ENCODE results near the gene AKAP9. TPM values are rescaled to one million over a fixed set of nuclear protein-coding genes. Genes with fewer than 3 reads are reported as not detected.
"Not testable (repeated sequence)": the region's sequence is repeated elsewhere in the genome, so short reads cannot be mapped to it uniquely, and the experiment has no call there.

Gene AKAP9
- polyA plus RNA-seq (ENCODE audit: insufficient read length in 10 of 10) = 10 to 100 TPM; 57.3 to 98.4 (median 78.6) TPM
- long read RNA-seq, donor 1, partial matches to known transcripts = 74 of 76 reads
- long read RNA-seq, donor 1, other reads (novel, unspliced or antisense) = 0 of 76 reads
- long read RNA-seq, donor 2, partial matches to known transcripts = 19 of 20 reads
- long read RNA-seq, donor 2, other reads (novel, unspliced or antisense) = 0 of 20 reads
- long read RNA-seq, donor 3 = 0 reads
- long read RNA-seq, donor 4, partial matches to known transcripts = 12 of 12 reads
- long read RNA-seq, donor 4, other reads (novel, unspliced or antisense) = 0 of 12 reads
- long read RNA-seq, donor 5, partial matches to known transcripts = 42 of 47 reads
- long read RNA-seq, donor 5, other reads (novel, unspliced or antisense) = 0 of 47 reads
- long read RNA-seq, donor 6, transcript AKAP9-205 (7 exons, 1,356 nt) = major isoform, 5 of 23 reads
- long read RNA-seq, donor 6, partial matches to known transcripts = 18 of 23 reads
- long read RNA-seq, donor 6, other reads (novel, unspliced or antisense) = 0 of 23 reads
- long read RNA-seq, donor 7, partial matches to known transcripts = 19 of 21 reads
- long read RNA-seq, donor 7, other reads (novel, unspliced or antisense) = 0 of 21 reads
- long read RNA-seq, donor 8, partial matches to known transcripts = 16 of 17 reads
- long read RNA-seq, donor 8, other reads (novel, unspliced or antisense) = 0 of 17 reads
- long read RNA-seq, donor 9 = 0 reads

DNA sequence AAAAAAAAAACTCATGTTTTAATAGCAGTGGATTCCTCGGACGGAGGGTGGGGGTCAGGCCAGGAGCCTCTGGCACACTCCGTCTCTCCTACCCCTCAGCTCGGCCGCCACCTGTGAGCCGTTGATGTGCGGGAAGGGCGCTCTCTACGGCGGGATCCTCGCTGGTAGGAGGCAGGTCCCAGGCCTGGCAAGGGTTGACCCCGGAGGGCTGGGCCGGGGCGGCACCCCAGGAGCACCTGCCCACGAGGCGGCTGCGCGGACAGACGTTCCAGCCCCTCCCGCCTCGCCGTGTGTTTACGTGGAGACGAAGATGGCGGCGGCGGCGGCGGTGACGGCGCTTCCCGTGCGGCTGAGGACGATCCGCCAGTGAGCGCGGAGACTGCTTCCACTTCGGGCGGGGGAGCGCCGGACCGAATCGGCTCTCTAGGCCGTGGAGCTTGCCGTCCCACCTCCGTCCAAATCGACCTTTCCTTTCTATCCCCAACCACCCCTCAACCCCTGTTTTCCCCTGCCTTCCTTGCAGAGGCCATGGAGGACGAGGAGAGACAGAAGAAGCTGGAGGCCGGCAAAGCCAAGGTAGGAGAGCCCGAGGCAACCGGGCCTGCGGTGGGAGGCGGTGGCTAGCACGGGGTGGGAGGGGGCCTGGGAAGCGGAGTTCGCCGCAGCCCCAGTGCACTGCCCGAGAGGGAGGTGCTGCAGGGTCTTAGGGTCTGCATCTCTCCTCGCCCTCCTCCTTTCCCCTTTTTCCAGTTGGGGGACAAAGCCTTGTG, at the start of gene AKAP9:
TSS of gene AKAP9 (plus strand) at position 291 of the 770 bp plus-strand sequence. CDS start at position 529, 238 bp downstream.
- peak; percentile 83 to 95 (median 85) for DNase-seq

DNA sequence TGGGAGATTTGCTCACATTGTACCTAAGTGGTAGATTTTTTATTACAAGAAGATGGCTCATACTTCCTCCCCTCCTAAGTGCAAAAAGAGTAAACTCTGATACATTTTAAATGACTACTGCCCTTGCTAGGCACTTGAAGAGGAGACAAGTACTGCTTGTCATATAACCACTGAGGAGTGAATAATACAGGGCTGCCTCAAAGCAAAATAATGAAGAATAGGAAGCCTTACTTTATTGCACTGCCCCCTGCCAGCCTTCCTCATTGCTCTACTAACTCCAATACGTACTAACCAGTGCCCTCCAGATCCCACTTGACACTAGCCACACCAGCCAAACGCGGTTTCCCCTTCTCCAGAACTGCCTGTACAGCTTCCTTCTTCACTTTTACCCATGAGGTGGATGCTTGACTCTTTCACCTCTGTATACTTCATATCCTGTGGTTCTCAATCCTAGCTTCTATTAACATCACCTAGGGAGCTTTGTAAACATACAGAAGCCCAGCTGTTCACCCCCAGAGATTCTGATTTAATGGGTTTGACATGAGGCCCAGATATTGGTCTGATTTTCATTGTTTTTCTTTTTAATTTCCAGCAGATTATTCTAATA, 48.5 kb upstream of the AKAP9 start:
- DNase-seq = no peak

DNA sequence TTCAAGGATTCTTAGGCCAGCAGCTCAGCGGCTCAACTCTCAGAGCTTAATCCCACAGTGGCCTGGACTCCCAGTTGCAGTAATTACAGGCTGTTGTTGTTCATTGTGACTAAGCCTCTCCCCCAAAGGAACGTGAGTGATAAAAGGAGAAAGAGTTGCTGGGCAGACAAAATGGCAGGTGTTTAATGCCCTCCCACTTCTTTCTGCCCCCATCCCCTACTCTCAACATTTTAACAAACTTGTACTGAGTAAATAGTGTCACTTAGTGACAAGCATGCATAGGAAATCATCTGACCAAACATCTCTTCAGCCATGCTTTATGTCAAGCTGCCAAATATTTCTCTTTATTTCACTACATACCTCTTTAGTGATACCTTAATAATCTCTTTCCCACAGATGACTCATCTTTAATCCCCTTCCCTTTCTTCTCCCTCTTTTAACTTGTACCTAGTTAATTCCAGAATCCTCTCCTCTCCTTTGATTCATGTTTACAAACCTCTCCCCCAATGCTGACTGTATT, 47.8 kb upstream of the AKAP9 start:
- no peak for DNase-seq

DNA sequence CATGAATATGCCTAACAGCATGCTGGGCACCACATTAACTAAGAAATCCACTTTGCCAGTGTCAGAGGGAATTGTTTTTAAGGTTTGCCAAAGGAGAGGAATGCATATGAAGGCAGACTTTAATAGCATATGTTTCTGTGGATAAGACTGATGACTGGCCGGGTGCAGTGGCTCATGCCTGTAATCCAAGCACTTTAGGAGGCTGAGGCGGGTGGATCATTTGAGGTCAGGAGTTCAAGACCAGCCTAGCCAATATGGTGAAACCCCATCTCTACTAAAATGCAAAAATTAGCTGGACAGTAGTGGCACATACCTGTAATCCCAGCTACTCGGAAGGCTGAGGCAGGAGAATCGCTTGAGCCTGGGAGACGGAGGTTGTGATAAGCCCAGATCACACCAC, 47.0 kb upstream of the AKAP9 start:
- DNase-seq = not testable (repeated sequence)

DNA sequence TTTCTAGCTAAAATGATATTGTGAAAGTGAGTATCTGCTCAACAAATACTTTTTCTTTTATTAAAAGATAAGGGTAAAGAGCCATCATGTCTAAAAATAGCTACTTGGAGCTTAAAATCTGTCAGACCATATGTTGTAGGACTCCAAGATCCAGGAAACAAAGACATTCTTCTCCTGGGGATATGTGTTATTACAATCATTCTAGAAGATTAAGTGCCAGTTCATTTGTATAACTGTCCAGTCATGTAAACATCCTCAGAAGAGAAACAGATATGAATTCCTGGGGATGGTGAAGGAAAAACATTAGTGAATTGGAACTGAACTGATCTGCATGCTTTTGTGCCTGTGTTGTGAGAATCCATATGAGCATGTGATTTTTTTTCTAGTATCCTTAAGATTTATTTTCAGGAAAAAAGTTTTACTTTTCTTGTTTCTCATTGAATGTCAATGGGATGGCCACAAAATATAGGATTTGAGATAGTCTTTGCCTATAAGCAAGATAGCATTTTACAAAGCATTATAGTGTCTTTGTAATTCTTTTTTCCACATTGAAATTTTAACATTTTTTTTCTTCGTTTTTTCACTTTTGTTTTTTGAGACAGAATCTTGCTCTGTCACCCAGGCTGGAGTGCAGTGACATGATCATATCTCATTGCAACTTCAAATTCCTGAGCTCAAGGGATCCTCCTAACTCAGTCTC, 45.7 kb upstream of the AKAP9 start:
- no peak for DNase-seq

DNA sequence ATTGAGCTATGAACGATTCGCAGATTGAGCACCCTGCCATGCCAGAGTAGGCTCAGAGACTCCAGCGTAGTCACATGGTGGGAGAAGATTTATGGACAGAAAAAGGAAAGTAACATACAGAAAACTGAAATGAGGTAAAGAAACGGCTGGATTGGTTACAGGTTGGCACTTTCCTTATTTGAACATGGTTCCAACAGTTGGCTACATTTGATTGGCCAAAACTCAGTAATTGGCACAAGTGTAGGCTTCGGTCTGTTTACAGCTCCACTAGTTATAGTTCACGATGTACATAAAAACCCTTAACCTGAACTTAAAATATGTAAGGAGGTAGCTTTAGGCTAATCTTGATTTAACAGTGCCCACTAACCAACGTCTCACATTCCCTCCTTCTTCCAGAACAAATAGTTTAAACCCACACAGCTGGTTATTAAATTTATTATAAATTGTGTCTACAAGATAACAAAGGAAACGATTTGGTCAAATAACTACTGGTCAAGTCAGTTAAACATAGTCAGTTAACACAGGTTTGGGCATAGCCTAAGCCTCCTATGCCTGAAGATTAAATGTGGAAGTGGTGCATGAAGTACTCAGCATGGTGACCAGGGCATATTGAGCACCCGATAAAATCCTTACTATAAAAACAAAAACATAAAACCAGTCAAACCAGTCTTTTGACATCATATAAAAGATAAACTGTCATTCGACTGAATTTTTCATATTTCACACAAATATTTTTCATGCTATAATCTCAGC, 42.2 kb upstream of the AKAP9 start:
- no peak for DNase-seq

DNA sequence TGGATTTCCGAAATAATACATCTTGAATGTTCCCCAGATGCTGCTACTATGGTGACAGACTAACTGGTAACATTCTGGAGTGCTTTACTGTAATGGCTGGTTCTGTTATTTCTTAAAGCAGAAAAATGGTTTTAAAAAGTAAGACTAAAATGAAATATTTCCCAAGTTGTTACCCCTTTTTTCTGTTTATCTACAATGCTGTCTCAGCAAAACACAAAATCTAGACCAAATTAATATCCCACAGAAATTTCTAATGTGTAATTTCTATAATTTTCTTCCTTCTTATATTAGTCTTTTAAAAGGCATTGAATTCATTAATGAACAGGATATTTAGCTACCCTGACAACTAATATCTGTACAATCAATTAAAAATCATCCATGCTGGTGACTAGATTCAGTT, 41.1 kb upstream of the AKAP9 start:
- DNase-seq = no peak

DNA sequence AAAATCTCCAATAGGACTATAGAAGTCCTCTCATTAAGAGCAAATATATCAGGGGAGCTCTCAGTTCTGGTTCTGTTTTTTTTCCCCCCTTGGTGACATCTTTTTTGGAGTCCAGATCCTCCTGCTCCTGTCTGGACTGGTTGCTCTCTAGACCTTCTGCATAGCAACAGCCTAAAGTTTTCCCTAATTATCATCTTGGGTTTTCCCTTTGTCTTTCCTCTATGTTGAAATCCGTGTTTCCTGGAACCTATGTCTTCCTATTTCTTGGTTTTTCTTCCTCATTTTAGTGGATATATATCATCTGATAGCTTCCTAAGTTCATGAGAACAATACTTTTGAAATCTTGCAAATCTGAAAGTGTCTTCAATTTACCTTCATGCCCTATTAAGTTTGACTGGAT, 30.5 kb upstream of the AKAP9 start:
- no peak for DNase-seq

DNA sequence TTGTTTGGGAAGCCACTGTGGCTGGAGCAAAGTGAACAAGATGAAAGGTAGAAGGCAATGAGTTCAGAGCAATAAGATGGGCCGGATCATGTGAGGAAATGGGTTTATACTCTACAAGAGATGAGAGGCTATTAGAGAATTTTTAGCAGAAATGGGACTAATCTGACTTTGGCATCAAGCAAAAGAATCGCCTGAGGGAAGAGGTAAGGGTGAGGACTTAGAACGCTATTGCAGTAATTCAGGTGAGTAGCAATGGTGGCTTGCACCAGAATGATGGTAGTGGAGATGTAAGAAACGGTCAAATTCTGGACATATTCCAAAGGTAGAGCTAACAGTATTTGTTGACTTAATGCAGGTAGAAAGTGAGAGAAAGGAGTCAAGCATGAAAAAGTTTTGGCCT, 29.5 kb upstream of the AKAP9 start:
- no peak for DNase-seq

DNA sequence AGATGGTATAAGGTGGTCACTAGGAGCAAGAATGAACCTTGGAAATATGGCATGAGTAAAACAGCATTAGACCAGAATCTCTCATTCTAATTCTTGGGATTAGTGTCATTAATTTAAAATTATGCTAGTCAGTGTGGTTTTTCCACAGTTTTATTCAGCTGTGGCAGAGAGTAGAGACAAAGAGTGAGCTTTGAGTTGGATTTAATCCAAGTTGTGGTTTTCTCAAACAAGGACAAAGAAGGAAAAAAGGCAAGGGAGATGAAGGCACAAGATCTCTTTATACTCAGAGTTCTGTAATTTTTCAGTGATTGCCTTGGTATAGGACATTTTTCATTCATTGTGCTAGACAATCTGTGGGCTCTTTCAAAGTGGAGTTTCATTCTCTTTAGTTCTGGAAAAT, 28.2 kb upstream of the AKAP9 start:
- no peak for DNase-seq

DNA sequence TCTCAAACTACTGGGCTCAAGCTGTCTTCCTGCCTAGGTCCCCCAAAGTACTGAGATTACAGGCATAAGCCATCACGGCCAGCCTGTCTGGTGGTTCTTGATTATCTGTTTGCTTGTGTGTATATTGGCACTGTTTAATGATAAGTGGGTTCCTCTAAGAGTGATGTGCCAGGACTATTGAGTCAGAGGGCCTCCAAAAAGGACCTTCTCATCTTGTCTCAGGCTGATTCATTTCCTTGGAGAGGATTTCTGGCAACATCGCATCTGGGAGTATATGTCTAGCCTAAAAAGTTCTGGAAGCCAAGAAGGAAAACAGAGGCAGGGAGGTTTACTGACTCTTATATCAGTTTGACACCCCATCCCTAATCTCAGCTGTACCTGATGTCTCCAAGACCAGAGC, 27.1 kb upstream of the AKAP9 start:
- DNase-seq = peak in 1 of 3 donors; percentile 29

DNA sequence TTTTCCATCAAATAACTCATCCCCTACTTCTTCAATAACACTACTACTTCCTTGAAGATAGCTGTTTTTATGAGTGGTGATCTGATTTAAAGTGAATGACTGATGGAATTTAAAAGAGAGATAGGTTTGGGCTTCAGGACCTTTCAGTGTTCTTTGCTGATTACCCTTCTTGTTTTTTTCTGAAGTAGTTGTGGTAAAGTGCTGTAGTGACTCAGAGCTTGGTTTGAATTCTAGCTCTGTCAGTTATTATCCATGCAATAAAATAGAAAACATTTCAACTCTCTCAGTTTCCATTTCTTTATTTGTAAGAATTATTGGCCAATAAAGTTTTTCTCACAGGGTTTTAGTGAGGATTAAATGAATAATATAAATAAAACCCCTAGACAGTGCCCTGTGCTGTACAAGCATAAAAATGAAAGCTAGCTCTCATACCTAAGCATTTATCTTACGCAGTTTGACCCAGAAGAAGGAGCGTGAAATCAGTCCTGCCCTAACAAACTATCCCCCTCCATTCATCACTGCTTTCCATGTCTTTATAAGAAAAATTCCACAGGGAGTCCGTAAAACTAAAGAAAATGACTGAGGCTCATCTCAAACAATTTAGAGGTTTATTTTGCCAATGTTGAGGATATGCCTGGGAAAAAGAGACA, 25.1 kb upstream of the AKAP9 start:
- DNase-seq = no peak

DNA sequence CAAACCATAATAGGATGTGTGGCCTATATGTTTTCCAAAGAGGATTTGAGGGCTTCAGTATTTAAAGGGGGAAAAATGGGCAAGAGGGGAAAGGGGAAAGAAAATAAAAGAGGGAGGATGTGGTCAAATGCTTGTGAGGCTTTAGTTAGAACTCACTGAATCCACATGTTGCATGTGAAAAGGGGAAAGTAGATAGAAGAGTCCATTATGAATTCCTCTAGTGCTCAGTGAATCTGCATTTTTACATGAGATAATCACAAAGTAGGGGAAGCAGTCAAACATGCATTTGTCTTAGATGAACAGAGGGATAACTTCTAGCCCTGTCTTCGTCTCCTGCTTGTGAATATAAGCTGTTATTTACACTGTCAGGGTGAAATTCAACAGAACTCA, 24.6 kb upstream of the AKAP9 start:
- no peak for DNase-seq

DNA sequence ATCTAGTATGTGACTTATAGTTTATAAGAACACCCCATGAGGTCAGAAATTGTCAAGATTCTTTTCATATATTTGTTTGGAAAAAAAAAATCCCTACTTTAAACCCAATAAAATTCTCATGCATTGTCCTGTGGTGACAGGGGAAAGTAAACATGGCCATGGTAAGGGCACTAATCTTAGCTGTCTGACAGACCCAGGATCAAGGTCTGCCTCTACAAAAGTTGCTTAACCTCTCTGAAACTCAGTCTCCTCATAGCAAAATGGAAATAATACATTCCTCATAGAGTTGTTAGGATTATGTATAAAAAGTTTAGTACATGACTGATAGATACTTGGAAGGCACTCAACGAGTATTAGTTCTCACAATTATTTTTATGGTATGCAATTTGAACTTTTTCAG, 22.3 kb upstream of the AKAP9 start:
- no peak for DNase-seq

DNA sequence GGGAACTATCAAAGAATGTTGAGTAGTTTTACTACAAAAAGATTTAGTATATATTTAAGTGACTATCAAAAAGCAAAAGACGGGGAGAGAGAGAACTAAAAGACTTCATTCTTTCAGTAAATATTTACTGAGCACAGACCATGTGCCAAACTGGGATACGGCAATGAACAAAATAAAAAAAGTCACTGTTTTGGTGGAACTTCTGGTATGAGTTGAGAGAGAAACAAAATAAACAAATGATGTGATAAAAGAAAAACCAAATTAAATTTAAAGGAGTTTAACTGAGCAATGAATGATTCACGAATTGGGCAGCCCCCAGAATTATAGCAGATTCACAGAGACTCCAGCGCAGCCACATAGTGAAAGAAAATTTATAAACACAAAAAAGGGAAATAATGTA, 17.8 kb upstream of the AKAP9 start:
- DNase-seq = no peak

DNA sequence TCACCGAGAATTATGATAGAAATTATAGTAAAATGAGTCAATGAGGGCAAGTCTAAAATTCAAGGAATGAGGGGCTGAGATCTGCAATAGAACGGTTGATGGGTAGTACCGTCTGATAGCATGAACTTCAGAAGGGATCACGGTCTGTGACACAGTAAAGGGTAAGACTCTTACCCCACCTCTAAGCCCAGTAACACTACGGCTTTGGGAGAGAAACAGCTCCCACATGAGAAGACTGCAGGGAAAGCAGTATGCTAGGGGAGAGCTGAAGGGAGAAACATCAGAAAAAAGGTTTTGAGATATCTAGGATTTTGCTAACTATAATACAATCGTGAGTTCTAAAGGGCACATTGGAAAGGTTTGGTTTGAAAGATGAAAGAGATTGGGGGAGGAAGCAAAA, 12.8 kb upstream of the AKAP9 start:
- no peak for DNase-seq

DNA sequence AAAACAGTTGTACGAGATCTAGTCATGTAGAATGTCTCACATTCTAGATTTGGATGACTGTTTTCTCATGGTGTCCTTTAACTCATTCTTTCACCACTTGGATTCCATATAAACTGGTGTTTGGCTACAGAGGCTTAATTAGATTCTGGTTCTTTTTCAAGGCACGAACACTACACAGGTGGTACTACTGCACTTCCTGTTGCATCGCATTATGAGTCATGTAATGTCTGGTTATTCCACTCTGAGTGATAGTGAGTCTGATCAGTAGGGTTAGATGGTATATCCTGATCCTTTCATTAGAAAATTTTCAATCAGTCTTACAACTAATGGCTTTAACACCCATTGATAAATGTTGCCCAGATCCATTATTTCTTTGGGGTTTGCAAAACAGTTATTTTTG, 11.2 kb upstream of the AKAP9 start:
- no peak for DNase-seq

DNA sequence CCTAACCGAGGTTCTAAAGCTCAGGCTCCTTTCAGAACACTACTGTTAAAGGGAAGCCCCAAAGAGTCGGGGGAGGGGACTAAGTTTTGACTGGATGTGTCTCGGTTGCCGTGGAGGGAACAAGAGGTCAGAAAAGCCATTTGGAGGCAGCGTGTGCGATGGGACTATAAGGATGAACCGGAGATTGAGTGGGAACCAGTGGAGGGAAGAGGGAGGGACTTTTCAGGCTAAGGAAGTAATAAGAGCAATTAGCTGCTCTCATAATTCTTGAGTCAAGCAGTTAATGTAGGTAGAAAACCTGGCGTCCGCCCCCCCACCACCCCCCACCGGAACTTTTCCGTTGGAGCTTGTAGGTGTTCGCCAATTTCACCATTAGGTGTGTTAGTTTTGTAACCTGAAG, 491 bp upstream of the AKAP9 start:
- DNase-seq = peak in 2 of 3 donors; percentile 50 to 74

DNA sequence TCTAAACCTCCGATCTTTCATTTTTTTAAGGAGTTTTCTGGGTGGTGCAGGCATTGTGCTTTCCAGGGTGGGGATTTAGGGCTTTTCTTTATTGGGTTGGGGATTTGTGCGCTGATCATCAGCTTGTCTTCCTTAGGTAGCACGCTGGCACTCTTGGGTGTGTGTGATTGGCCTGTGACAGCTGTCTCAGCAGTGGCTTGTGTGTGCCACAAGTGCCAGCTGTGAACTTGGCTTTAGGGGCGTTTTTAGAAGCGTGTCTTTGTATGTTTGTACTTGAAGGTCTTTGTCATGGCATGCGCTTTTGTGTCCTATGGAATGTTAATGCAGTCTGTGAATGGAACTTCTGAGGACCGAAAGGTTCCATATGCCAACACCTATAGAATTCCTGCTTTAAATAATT, 788 bp downstream of the AKAP9 start:
- peak; percentile 59 to 86 (median 75) for DNase-seq

DNA sequence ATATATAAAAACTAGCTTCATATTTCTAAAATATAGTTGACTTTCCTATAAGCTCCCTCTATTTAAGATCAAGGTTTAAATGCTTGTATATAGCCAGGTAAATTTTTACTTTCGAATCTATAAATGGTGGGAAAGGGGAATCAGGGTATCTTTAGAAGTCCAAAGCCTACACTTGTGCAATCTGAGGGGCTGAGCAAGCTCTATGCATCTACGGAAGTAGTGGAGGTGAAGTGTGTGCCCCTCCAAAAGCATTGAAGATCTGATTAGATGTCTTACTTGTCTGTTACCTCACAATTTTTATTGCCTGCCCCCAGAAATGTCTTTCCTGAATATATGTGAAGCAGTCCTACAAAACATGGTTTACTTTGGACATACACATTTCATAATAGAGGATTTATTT, 1.6 kb downstream of the AKAP9 start:
- no peak for DNase-seq

All from muscle of back (tissue), 13 donors.